ENCODE data around the gene SNX1. TPM values are rescaled to one million over a fixed set of nuclear protein-coding genes. Genes with fewer than 3 reads are reported as not detected.

SNX1 gene
- total and polyA plus RNA-seq, 2 of the 13 experiments (the other 11 are each of a cell fraction or from before 2014, with no cell fraction given): 29.3 to 60.1 TPM

GRCh38 chr15:64067564-64068030, 28.2 kb upstream of the SNX1 start:
- Histone ChIP-seq H3K9ac (ENCODE audit: insufficient read depth, low read depth, low read length) (no peak overlapping the region), H3K36me3 (replicated peaks in 1 of 2; ENCODE audit: control insufficient read depth in 1 of 2, insufficient read depth in 2 of 2, low read length in 2 of 2) (peaks cover 3 to 4% of the 10 kb centered on the region in 2 experiments; a peak in 2 of 5 replicates), H3K9me3 (ENCODE audit: low read length) (no peaks in the 10 kb centered on the region), H3K4me3 (replicated peaks in 1 of 3; ENCODE audit: insufficient read depth in 1 of 3, low read depth in 2 of 3, low read length in 3 of 3) (no peak overlapping the region; a peak in 1 of 6 replicates), H2AFZ (ENCODE audit: low read length) (no peak overlapping the region), H3K4me2 (ENCODE audit: low read depth, low read length) (peak overlapping the region; percentile 59), H3K79me2 (ENCODE audit: insufficient read depth, low read length) (no peaks in the 10 kb centered on the region), H3K27ac (ENCODE audit: extremely low read length, insufficient read depth, low read length) (no peak overlapping the region), H4K20me1 (ENCODE audit: insufficient read depth, low read length) (no peaks in the 10 kb centered on the region), H3K27me3 (ENCODE audit: control insufficient read depth in 1 of 2, insufficient read depth in 2 of 2, low read length in 2 of 2) (no peaks in the 10 kb centered on the region), H3K4me1 (ENCODE audit: insufficient read depth, low read length) (peaks cover 44% of the 10 kb centered on the region)
- no TSS peak for BruUV-seq (replicated peaks)
- ChIA-PET POLR2A (interaction anchor here (1.2 kb wide), 1 partner anchor 315 kb away, joined by 3 read pairs; no protein-coding TSS in a partner anchor), CTCF (ENCODE audit: low intra/inter-chr PET ratio, low total read pairs) (interaction anchor here (1.3 to 3.8 kb wide), 6 partner anchors 21 to 458 kb away, joined by 3 to 31 read pairs (median 4); no protein-coding TSS in a partner anchor)
- intact Hi-C loops (cut with micrococcal nuclease; ENCODE audit: unreplicated experiment) (loop anchor here (1.0 to 5.0 kb wide), 4 partner anchors 120 to 455 kb away; no protein-coding TSS in a partner anchor), in situ Hi-C loops (cut with HindIII; ENCODE audit: extremely low pct_ligation_motif_present, low pct_unique_long_range_greater_than_20kb) (loop anchor here (5.0 kb wide), 2 partner anchors 315 to 455 kb away; no protein-coding TSS in a partner anchor)
- DNase-seq (ENCODE audit: low spot score): peak; percentile 60
- peak; percentile 78 for FAIRE-seq
- ATAC-seq: peak; percentile 89
- WGBS (ENCODE audit: low lambda C conversion rate): 90% methylated on average over 3 of the region's 11 CpGs
- TF ChIP-seq SMC3 (IDR thresholded peaks at IDR 0.05; ENCODE audit: low read length): peak; percentile 94
- TF ChIP-seq TMF1 (CRISPR knock-in tag; IDR thresholded peaks at IDR 0.05; ENCODE audit: low read depth): no peak
- 0 out of 2 replicates have a peak, but pooled peaks have one; percentile 18 for TF ChIP-seq ZNF670 (CRISPR knock-in tag; IDR thresholded peaks at IDR 0.05; ENCODE audit: borderline replicate concordance)
- TF ChIP-seq NFIC (IDR thresholded peaks at IDR 0.05; ENCODE audit: low read length): no peak
- no peak for TF ChIP-seq SUZ12 (IDR thresholded peaks at IDR 0.05; ENCODE audit: low read depth, low read length)
- TF ChIP-seq RAD21 (CRISPR knock-in tag; IDR thresholded peaks at IDR 0.05): peak; percentile 89
- TF ChIP-seq SALL1 (CRISPR knock-in tag; IDR thresholded peaks at IDR 0.05): peak; percentile 43; the same call in 1 of the 2 replicates
- peak; percentile 93 for TF ChIP-seq STAG1 (CRISPR knock-in tag; IDR thresholded peaks at IDR 0.05)
- TF ChIP-seq TEAD3 (CRISPR knock-in tag; optimal IDR thresholded peaks at IDR 0.05; ENCODE audit: borderline replicate concordance): no peak
- TF ChIP-seq ZNF878 (CRISPR knock-in tag; IDR thresholded peaks at IDR 0.05): 0 out of 2 replicates have a peak, but pooled peaks have one; percentile 29
- TF ChIP-seq, protein P1, sequence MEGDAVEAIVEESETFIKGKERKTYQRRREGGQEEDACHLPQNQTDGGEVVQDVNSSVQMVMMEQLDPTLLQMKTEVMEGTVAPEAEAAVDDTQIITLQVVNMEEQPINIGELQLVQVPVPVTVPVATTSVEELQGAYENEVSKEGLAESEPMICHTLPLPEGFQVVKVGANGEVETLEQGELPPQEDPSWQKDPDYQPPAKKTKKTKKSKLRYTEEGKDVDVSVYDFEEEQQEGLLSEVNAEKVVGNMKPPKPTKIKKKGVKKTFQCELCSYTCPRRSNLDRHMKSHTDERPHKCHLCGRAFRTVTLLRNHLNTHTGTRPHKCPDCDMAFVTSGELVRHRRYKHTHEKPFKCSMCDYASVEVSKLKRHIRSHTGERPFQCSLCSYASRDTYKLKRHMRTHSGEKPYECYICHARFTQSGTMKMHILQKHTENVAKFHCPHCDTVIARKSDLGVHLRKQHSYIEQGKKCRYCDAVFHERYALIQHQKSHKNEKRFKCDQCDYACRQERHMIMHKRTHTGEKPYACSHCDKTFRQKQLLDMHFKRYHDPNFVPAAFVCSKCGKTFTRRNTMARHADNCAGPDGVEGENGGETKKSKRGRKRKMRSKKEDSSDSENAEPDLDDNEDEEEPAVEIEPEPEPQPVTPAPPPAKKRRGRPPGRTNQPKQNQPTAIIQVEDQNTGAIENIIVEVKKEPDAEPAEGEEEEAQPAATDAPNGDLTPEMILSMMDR (CRISPR knock-in tag; IDR thresholded peaks at IDR 0.05): peak; percentile 88
- no peak for TF ChIP-seq CREB3 (CRISPR knock-in tag; IDR thresholded peaks at IDR 0.05)
- TF ChIP-seq STAT5B (CRISPR knock-in tag; IDR thresholded peaks at IDR 0.05): no peak
- TF ChIP-seq RXRB (CRISPR knock-in tag; IDR thresholded peaks at IDR 0.05; ENCODE audit: borderline replicate concordance): peak; percentile 21; the same call in 1 of the 2 replicates
- no peak for TF ChIP-seq ZNF772 (CRISPR knock-in tag; IDR thresholded peaks at IDR 0.05)
- TF ChIP-seq SP140L (CRISPR knock-in tag; IDR thresholded peaks at IDR 0.05; ENCODE audit: borderline replicate concordance): no peak
- TF ChIP-seq KLF12 (CRISPR knock-in tag; IDR thresholded peaks at IDR 0.05; ENCODE audit: borderline replicate concordance): peak; percentile 37; the same call in 1 of the 2 replicates
- peak; percentile 16; the same call in 1 of the 2 replicates for TF ChIP-seq ZNF687 (CRISPR knock-in tag; IDR thresholded peaks at IDR 0.05)

Data from HepG2 (cell line).